Gastroesophageal sphincter (tissue), 4 donors: ENCODE data around the gene NOS1AP. TPM values are rescaled to one million over a fixed set of nuclear protein-coding genes. Genes with fewer than 3 reads are reported as not detected.

Source experiments
- ATAC-seq: fragments of 150-250 bp; one replicate; pipeline ENCODE4 v1.9.1; 2016; ENCODE audit warnings: mild to moderate bottlenecking, moderate library complexity
- H3K27ac ChIP-seq, 4 donors: fragments of 200-600 bp; sonication (generic) in 3 of 4; 1 replicate in 3 of 4; 2 replicates in 1 of 4; pipeline ENCODE4 v1.5.1; 2016 to 2019
- H3K27me3 ChIP-seq: fragments of 200-600 bp; sonication (generic); one replicate; pipeline ENCODE4 v1.5.1; 2019
- H3K36me3 ChIP-seq, 2 donors: fragments of 200-600 bp; sonication (generic); one replicate each; pipeline ENCODE4 v1.5.1; 2019; ENCODE audit warnings: control low read depth in 1 of 2
- H3K4me1 ChIP-seq, 3 donors: fragments of 200-600 bp; sonication (generic); 1 replicate in 2 of 3; 2 replicates in 1 of 3; pipeline ENCODE4 v1.5.1; 2016 to 2019; ENCODE audit warnings: control low read depth in 2 of 3
- H3K4me3 ChIP-seq, 2 donors: fragments of 200-600 bp; sonication (generic); one replicate each; pipeline ENCODE4 v1.5.1; 2019; ENCODE audit warnings: mild to moderate bottlenecking in 1 of 2, moderate library complexity in 1 of 2
- H3K9me3 ChIP-seq, 3 donors: fragments of 200-600 bp; sonication (generic); one replicate each; pipeline ENCODE4 v1.5.1; 2017 to 2019; ENCODE audit warnings: control low read depth in 2 of 3
- CTCF ChIP-seq, 4 experiments: fragments of 200-600 bp in 2 of 4; fragments of 450-650 bp in 2 of 4; sonication (generic) in 1 of 4; IDR thresholded peaks; one replicate each; pipeline ENCODE4 v1.5.1; 2017 to 2019; ENCODE audit warnings: antibody characterized with exemption in 4 of 4, mild to moderate bottlenecking in 2 of 4, moderate library complexity in 2 of 4
- EP300 ChIP-seq: sonication (generic); formaldehyde crosslinking; IDR thresholded peaks from one replicate; pipeline ENCODE4 v1.6.1; 2017; ENCODE audit warnings: antibody characterized with exemption, mild to moderate bottlenecking
- POLR2A ChIP-seq, 2 donors: fragments of 450-650 bp; IDR thresholded peaks; one replicate each; pipeline ENCODE4 v1.6.1; 2017; ENCODE audit warnings: antibody characterized with exemption in 2 of 2, mild to moderate bottlenecking in 2 of 2, moderate library complexity in 1 of 2
- POLR2AphosphoS5 ChIP-seq: sonication (generic); formaldehyde crosslinking; IDR thresholded peaks from one replicate; pipeline ENCODE4 v1.6.1; 2017; ENCODE audit warnings: antibody characterized with exemption
- WGBS, 2 donors: methylation state at CpG; one replicate each; pipeline ENCODE4 v1.1.5; 2018; ENCODE audit warnings: low coverage in 1 of 2; 5-methylcytosine and 5-hydroxymethylcytosine counted together
- total RNA-seq, 4 donors: library from RNA; depleted of rRNA; stranded (reverse); fragments of >200 nt; gene quantifications; one replicate each; pipeline ENCODE4 v1.1.0, GENCODE V29; 2016

NOS1AP gene
- total RNA-seq, 4 donors from 2014 or later, result 3.5 to 7.8 (median 4.1) TPM

- TF ChIP-seq POLR2AphosphoS5, result no peak
- no peak for TF ChIP-seq EP300
- no peak for TF ChIP-seq CTCF (IDR thresholded peaks at IDR 0.05)
- TF ChIP-seq POLR2A (IDR thresholded peaks at IDR 0.05), result no peak
- no peak for ATAC-seq
- H3K4me1 ChIP-seq, result no peaks in the 10 kb centered on the region
- H3K9me3 ChIP-seq, result no peaks in the 10 kb centered on the region
- H3K27me3 ChIP-seq, result peaks cover 7% of the 10 kb centered on the region
- no peak overlapping the region for H3K4me3 ChIP-seq
- 79 to 84% methylated on average over 2 to 8 of the region's 8 CpGs for WGBS, 2 donors
- H3K27ac ChIP-seq, result no peak overlapping the region
- H3K36me3 ChIP-seq, result peaks cover 0 to 15% of the 10 kb centered on the region in 2 donors
Measured at GRCh38 chr1:162388083-162388594, 318.6 kb downstream of the NOS1AP start.

- peaks cover 0 to 11% of the 10 kb centered on the region in 2 donors for H3K36me3 ChIP-seq
- peak; percentile 14 for ATAC-seq
- H3K27ac ChIP-seq, result no peak overlapping the region
- H3K9me3 ChIP-seq, result no peaks in the 10 kb centered on the region
- no peak overlapping the region for H3K4me3 ChIP-seq
- 85% methylated on average over 5 of the region's 5 CpGs; no CpG with 5 or more reads in 1 of the 2 donors for WGBS, 2 donors
- H3K27me3 ChIP-seq, result peaks cover 7% of the 10 kb centered on the region
- H3K4me1 ChIP-seq, result no peaks in the 10 kb centered on the region
- TF ChIP-seq POLR2AphosphoS5, result no peak
- no peak for TF ChIP-seq EP300
- no peak for TF ChIP-seq POLR2A (IDR thresholded peaks at IDR 0.05)
- no peak for TF ChIP-seq CTCF (IDR thresholded peaks at IDR 0.05)
Measured at GRCh38 chr1:162388615-162389014, 319.1 kb downstream of the NOS1AP start.

- Histone ChIP-seq H3K4me1 (no peaks in the 10 kb centered on the region), H3K27ac (no peak overlapping the region), H3K36me3 (peaks cover 0 to 7% of the 10 kb centered on the region in 2 donors), H3K9me3 (no peaks in the 10 kb centered on the region), H3K4me3 (no peak overlapping the region), H3K27me3 (peaks cover 7% of the 10 kb centered on the region)
- 46 to 84% methylated on average over 7 to 9 of the region's 11 CpGs for WGBS, 2 donors
- TF ChIP-seq EP300 (no peak), CTCF (IDR thresholded peaks at IDR 0.05) (no peak), POLR2A (IDR thresholded peaks at IDR 0.05) (no peak), POLR2AphosphoS5 (no peak)
- no peak for ATAC-seq
Measured at GRCh38 chr1:162389021-162389818, 319.7 kb downstream of the NOS1AP start.

- TF ChIP-seq EP300 (no peak), CTCF (IDR thresholded peaks at IDR 0.05) (no peak), POLR2AphosphoS5 (no peak), POLR2A (IDR thresholded peaks at IDR 0.05) (no peak)
- 100% methylated on average over 1 of the region's 9 CpGs; no CpG with 5 or more reads in 1 of the 2 donors for WGBS, 2 donors
Measured at GRCh38 chr1:162389971-162390370, 320.5 kb downstream of the NOS1AP start.

More at GRCh38 chr1:162389971-162390370, 320.5 kb downstream of the NOS1AP start:
- H3K9me3 ChIP-seq, result no peaks in the 10 kb centered on the region
- no peak overlapping the region for H3K4me3 ChIP-seq
- H3K36me3 ChIP-seq, result no peaks in the 10 kb centered on the region
- H3K27ac ChIP-seq, result no peak overlapping the region
- no peaks in the 10 kb centered on the region for H3K4me1 ChIP-seq
- H3K27me3 ChIP-seq, result peaks cover 12% of the 10 kb centered on the region
- no peak for ATAC-seq
